ENCODE data around the gene FADS2.

GRCh38 chr11:61881397-61881796 lies 53.3 kb downstream of the FADS2 start:
- no peak for TF ChIP-seq CTCF (IDR thresholded peaks at IDR 0.05; ENCODE audit: low read length)
- no peak for TF ChIP-seq EZH2 (optimal IDR thresholded peaks at IDR 0.05; ENCODE audit: low read depth, low read length)
- no peak for TF ChIP-seq EZH2phosphoT487 (IDR thresholded peaks at IDR 0.05; ENCODE audit: low read length)
